PC-3 (cell line): ENCODE results near the gene ABTB2.

Source experiments
- CTCF ChIP-seq: fragments of 300-600 bp; sonication (generic); conservative IDR thresholded peaks from 2 replicates; pipeline ENCODE4 v1.5.1; 2017; ENCODE audit warnings: antibody characterized with exemption, low read depth, mild to moderate bottlenecking, low read length
- EZH2 ChIP-seq: fragments of 300-600 bp; sonication (generic); IDR thresholded peaks from one replicate; pipeline ENCODE4 v1.6.1; 2017; ENCODE audit warnings: antibody characterized with exemption, mild to moderate bottlenecking, low read length; ENCODE audit not compliant: unreplicated experiment

GRCh38 chr11:34189191-34189590 is 168.6 kb downstream of the ABTB2 start:
- TF ChIP-seq CTCF: no peak
- no peak for TF ChIP-seq EZH2
